Panc1 (cell line): Measurements from ENCODE around the gene COX5A. TPM values are rescaled to one million over a fixed set of nuclear protein-coding genes. Genes with fewer than 3 reads are reported as not detected.

ENCODE experiments used
- ATAC-seq: fragments of 200-7000 bp; cut with Tn5 transposase; 2 replicates; pipeline ENCODE4 v1.9.1; 2020; ENCODE audit warnings: mild to moderate bottlenecking, moderate library complexity
- BruUV-seq: library from RNA; stranded (reverse); fragments of 400-500 nt; replicated peaks from 2 replicates; lab custom pipeline; 2021; lab: Mats Ljungman, UMichigan
- CTCF ChIA-PET: fragments of 300-600 bp; sonication (Branson Sonifier 250); formaldehyde crosslinking; loops from one replicate; lab custom pipeline; 2022; ENCODE audit warnings: antibody characterized with exemption; lab: Charles Lee
- POLR2A ChIA-PET: fragments of 300-600 bp; sonication (Branson Sonifier 250); formaldehyde crosslinking; loops from one replicate; lab custom pipeline; 2022; ENCODE audit warnings: antibody characterized with exemption; lab: Charles Lee
- DNase-seq: peaks from one replicate; pipeline ENCODE4 v3.0.0-alpha.2; 2010; ENCODE audit warnings: low read depth, low spot score
- H3K27ac ChIP-seq: 2 replicates; pipeline ENCODE4 v1.5.1; 2011; ENCODE audit warnings: mild to moderate bottlenecking, low read length, inconsistent platforms
- H3K27me3 ChIP-seq: fragments of 200-500 bp; sonication (Bioruptor generic); 2 replicates; pipeline ENCODE4 v1.6.0; 2014; ENCODE audit warnings: low read length, inconsistent platforms; ENCODE audit not compliant: control insufficient read depth, insufficient read depth
- H3K36me3 ChIP-seq: fragments of 200-500 bp; sonication (Bioruptor generic); 2 replicates; pipeline ENCODE4 v1.5.1; 2014; ENCODE audit warnings: inconsistent platforms, mild to moderate bottlenecking, low read length, moderate library complexity; ENCODE audit not compliant: control insufficient read depth, insufficient read depth
- H3K4me1 ChIP-seq: 2 replicates; pipeline ENCODE4 v1.5.1; 2011; ENCODE audit warnings: inconsistent platforms, mild to moderate bottlenecking, low read length, moderate library complexity; ENCODE audit not compliant: control insufficient read depth, insufficient read depth
- H3K4me3 ChIP-seq, 2 experiments: 2 replicates each; pipeline ENCODE4 v1.5.1; 2011 to 2012; ENCODE audit warnings: low read depth in 2 of 2, low read length in 2 of 2, mild to moderate bottlenecking in 2 of 2, inconsistent platforms in 1 of 2, moderate library complexity in 1 of 2
- H3K9me3 ChIP-seq: fragments of 200-500 bp; sonication (Bioruptor generic); 2 replicates; pipeline ENCODE4 v1.5.1; 2014; ENCODE audit warnings: low read depth, mild to moderate bottlenecking, inconsistent platforms, low read length, moderate library complexity; ENCODE audit not compliant: control insufficient read depth, insufficient read depth
- POLR2AphosphoS5 ChIP-seq: IDR thresholded peaks from 2 replicates; pipeline ENCODE4 v1.6.1; 2012; ENCODE audit warnings: mild to moderate bottlenecking, low read depth, low read length, moderate library complexity
- SIN3A ChIP-seq: IDR thresholded peaks from 2 replicates; pipeline ENCODE4 v1.6.1; 2012; ENCODE audit warnings: low read depth, mild to moderate bottlenecking, low read length, moderate library complexity, borderline replicate concordance; ENCODE audit not compliant: insufficient read depth
- TCF7L2 ChIP-seq: IDR thresholded peaks from 2 replicates; pipeline ENCODE4 v1.6.1; 2011; ENCODE audit warnings: mild to moderate bottlenecking, low read depth, low read length, inconsistent platforms
- in situ Hi-C: cut with HindIII; loops from 2 replicates; pipeline ENCODE4 v1.10.0; 2016; ENCODE audit warnings: low sequenced_read_pairs, low pct_unique_long_range_greater_than_20kb
- intact Hi-C: fragments of 100-400 bp; cut with micrococcal nuclease; formaldehyde crosslinking; loops from one replicate; pipeline ENCODE4 v1.10.0; 2022; ENCODE audit not compliant: unreplicated experiment
- total RNA-seq: library from RNA; stranded (reverse); gene quantifications from one replicate; pipeline ENCODE4 v1.2.1, GENCODE V29; 2021; ENCODE audit not compliant: unreplicated experiment
- TF ChIP-seq, protein P1 (sequence below): fragments of 450-650 bp; IDR thresholded peaks from 2 replicates; pipeline ENCODE4 v1.5.1; 2017; ENCODE audit warnings: mild to moderate bottlenecking
- TF ChIP-seq, protein P2 (sequence below), 2 experiments: IDR thresholded peaks; 2 replicates each; pipeline ENCODE4 v1.6.1; 2011 to 2012; ENCODE audit warnings: low read depth in 2 of 2, control low read depth in 1 of 2, low read length in 1 of 2, mild to moderate bottlenecking in 1 of 2, moderate library complexity in 1 of 2; ENCODE audit not compliant: insufficient read depth in 1 of 2

Gene COX5A
- total RNA-seq, 1 experiment from 2014 or later: 353 TPM

DNA sequence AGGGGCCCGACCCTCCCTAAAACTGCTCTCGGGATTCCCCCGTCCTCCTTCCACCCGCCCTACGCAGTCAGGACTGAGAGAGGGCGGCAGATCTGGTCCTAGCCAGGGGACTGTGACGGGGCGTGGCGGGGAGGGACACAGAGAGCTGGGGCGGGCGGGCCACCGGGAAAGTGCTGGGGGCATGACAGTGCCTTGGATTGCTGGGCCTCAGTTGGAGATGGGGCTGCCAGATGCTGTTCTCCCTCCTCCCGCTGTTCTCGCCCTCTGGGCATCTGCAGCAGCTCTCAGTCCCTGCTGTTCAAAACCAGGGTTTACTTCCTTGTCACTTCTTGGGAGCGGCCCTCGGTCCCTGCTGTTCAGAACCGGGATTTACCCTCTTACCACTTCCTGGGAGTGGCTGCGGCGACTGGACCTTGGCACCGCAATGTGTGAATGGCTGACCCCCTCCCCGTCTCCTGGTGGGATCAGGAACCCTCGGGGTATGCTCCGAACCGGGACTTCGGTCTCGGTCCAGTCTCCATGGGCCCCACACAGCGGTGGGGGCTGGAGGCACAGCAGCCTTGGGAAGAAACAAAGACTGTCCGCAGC is 20.5 kb upstream of the COX5A start:
- H3K4me3 ChIP-seq: peak overlapping the region; percentile 79 to 96
- no peaks in the 10 kb centered on the region for H3K36me3 ChIP-seq
- ATAC-seq (peak; percentile 59), DNase-seq (no peak)
- TF ChIP-seq, protein P1, sequence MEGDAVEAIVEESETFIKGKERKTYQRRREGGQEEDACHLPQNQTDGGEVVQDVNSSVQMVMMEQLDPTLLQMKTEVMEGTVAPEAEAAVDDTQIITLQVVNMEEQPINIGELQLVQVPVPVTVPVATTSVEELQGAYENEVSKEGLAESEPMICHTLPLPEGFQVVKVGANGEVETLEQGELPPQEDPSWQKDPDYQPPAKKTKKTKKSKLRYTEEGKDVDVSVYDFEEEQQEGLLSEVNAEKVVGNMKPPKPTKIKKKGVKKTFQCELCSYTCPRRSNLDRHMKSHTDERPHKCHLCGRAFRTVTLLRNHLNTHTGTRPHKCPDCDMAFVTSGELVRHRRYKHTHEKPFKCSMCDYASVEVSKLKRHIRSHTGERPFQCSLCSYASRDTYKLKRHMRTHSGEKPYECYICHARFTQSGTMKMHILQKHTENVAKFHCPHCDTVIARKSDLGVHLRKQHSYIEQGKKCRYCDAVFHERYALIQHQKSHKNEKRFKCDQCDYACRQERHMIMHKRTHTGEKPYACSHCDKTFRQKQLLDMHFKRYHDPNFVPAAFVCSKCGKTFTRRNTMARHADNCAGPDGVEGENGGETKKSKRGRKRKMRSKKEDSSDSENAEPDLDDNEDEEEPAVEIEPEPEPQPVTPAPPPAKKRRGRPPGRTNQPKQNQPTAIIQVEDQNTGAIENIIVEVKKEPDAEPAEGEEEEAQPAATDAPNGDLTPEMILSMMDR: no peak
- TF ChIP-seq POLR2AphosphoS5 (peak; percentile 65), SIN3A (no peak; the same call in 1 of the 2 replicates)
- H3K9me3 ChIP-seq: no peaks in the 10 kb centered on the region
- no peaks in the 10 kb centered on the region for H3K27me3 ChIP-seq
- in situ Hi-C loops: no loop called here
- BruUV-seq: no TSS peak
- CTCF ChIA-PET: no interaction called here
- intact Hi-C loops: loop anchor here (5.0 to 10.0 kb wide), 2 partner anchors 184 to 244 kb away; partner anchors contain the start of gene C15orf39
- peak overlapping the region; percentile 96 for H3K27ac ChIP-seq
- H3K4me1 ChIP-seq: peaks cover 31% of the 10 kb centered on the region
- POLR2A ChIA-PET: no interaction called here

GRCh38 chr15:74957476-74958035 is 19.7 kb upstream of the COX5A start:
- ATAC-seq (no peak), DNase-seq (no peak)
- H3K36me3 ChIP-seq: no peaks in the 10 kb centered on the region
- in situ Hi-C loops: no loop called here
- peaks cover 31% of the 10 kb centered on the region for H3K4me1 ChIP-seq
- ChIA-PET CTCF (no interaction called here), POLR2A (interaction anchor here (0.6 to 0.7 kb wide), 5 partner anchors 9 to 145 kb away, joined by 4 to 10 read pairs (median 7); partner anchors contain the start of gene LMAN1L)
- H3K9me3 ChIP-seq: no peaks in the 10 kb centered on the region
- peak overlapping the region; percentile 79 to 96 for H3K4me3 ChIP-seq
- H3K27me3 ChIP-seq: no peaks in the 10 kb centered on the region
- TF ChIP-seq, protein P1: no peak
- TF ChIP-seq TCF7L2: no peak
- TF ChIP-seq POLR2AphosphoS5: no peak
- TF ChIP-seq SIN3A: no peak; the same call in 1 of the 2 replicates
- TF ChIP-seq, protein P2, sequence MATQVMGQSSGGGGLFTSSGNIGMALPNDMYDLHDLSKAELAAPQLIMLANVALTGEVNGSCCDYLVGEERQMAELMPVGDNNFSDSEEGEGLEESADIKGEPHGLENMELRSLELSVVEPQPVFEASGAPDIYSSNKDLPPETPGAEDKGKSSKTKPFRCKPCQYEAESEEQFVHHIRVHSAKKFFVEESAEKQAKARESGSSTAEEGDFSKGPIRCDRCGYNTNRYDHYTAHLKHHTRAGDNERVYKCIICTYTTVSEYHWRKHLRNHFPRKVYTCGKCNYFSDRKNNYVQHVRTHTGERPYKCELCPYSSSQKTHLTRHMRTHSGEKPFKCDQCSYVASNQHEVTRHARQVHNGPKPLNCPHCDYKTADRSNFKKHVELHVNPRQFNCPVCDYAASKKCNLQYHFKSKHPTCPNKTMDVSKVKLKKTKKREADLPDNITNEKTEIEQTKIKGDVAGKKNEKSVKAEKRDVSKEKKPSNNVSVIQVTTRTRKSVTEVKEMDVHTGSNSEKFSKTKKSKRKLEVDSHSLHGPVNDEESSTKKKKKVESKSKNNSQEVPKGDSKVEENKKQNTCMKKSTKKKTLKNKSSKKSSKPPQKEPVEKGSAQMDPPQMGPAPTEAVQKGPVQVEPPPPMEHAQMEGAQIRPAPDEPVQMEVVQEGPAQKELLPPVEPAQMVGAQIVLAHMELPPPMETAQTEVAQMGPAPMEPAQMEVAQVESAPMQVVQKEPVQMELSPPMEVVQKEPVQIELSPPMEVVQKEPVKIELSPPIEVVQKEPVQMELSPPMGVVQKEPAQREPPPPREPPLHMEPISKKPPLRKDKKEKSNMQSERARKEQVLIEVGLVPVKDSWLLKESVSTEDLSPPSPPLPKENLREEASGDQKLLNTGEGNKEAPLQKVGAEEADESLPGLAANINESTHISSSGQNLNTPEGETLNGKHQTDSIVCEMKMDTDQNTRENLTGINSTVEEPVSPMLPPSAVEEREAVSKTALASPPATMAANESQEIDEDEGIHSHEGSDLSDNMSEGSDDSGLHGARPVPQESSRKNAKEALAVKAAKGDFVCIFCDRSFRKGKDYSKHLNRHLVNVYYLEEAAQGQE (IDR thresholded peaks at IDR 0.05; ENCODE audit: insufficient read depth in 1 of 2, low read depth in 2 of 2, low read length in 1 of 2): no peak
- intact Hi-C loops: loop anchor here (5.0 to 10.0 kb wide), 2 partner anchors 183 to 245 kb away; partner anchors contain the start of gene C15orf39
- no TSS peak for BruUV-seq
- H3K27ac ChIP-seq: peak overlapping the region; percentile 96
